Astrocyte (in vitro differentiated cells and primary cell): ENCODE measurements around the gene ZFAND6. TPM values are rescaled to one million over a fixed set of nuclear protein-coding genes. Genes with fewer than 3 reads are reported as not detected.
"Not testable (repeated sequence)": the region's sequence is repeated elsewhere in the genome, so short reads cannot be mapped to it uniquely, and the experiment has no call there.

ENCODE experiments used
- DNase-seq: peaks from one replicate; pipeline ENCODE4 v3.0.0-alpha.2; 2010; ENCODE audit warnings: low read depth
- FAIRE-seq: peaks from 2 replicates; lab custom pipeline; 2011; peaks lifted over from hg19 to GRCh38; lab: Jason Lieb, UNC
- H2AFZ ChIP-seq: 2 replicates; pipeline ENCODE4 v1.6.0; 2012; ENCODE audit warnings: low read depth, low read length, inconsistent platforms
- H3K27ac ChIP-seq: 2 replicates; pipeline ENCODE4 v1.5.1; 2011; ENCODE audit warnings: low read depth, low read length, inconsistent platforms
- H3K27me3 ChIP-seq: 2 replicates; pipeline ENCODE4 v1.6.0; 2011; ENCODE audit warnings: low read length, inconsistent platforms; ENCODE audit not compliant: insufficient read depth
- H3K36me3 ChIP-seq: 2 replicates; pipeline ENCODE4 v1.5.1; 2011; ENCODE audit warnings: low read length, inconsistent platforms; ENCODE audit not compliant: insufficient read depth
- H3K4me1 ChIP-seq: 2 replicates; pipeline ENCODE4 v1.5.1; 2011; ENCODE audit warnings: low read length, inconsistent platforms; ENCODE audit not compliant: insufficient read depth
- H3K4me2 ChIP-seq: 2 replicates; pipeline ENCODE4 v1.6.0; 2012; ENCODE audit warnings: low read length, inconsistent platforms
- H3K4me3 ChIP-seq: 2 replicates; pipeline ENCODE4 v1.5.1; 2011; ENCODE audit warnings: low read depth, mild to moderate bottlenecking, low read length, inconsistent platforms; ENCODE audit not compliant: insufficient read depth
- H3K79me2 ChIP-seq: 2 replicates; pipeline ENCODE4 v1.6.0; 2012; ENCODE audit warnings: mild to moderate bottlenecking, low read length, inconsistent platforms; ENCODE audit not compliant: insufficient read depth
- H3K9ac ChIP-seq: 2 replicates; pipeline ENCODE4 v1.6.0; 2012; ENCODE audit warnings: mild to moderate bottlenecking, low read length, inconsistent platforms
- H3K9me3 ChIP-seq: 2 replicates; pipeline ENCODE4 v1.5.1; 2012; ENCODE audit warnings: low read depth, mild to moderate bottlenecking, low read length, inconsistent platforms; ENCODE audit not compliant: insufficient read depth
- H4K20me1 ChIP-seq: 2 replicates; pipeline ENCODE4 v1.6.0; 2012; ENCODE audit warnings: low read length, inconsistent platforms; ENCODE audit not compliant: insufficient read depth
- H3K27ac Mint-ChIP-seq: one replicate; pipeline ENCODE4 v1.8.0; 2021; ENCODE audit warnings: mild to moderate bottlenecking, mixed read lengths; ENCODE audit not compliant: unreplicated experiment
- H3K27me3 Mint-ChIP-seq: one replicate; pipeline ENCODE4 v1.8.0; 2021; ENCODE audit warnings: low read depth, mixed read lengths; ENCODE audit not compliant: unreplicated experiment
- H3K36me3 Mint-ChIP-seq: one replicate; pipeline ENCODE4 v1.8.0; 2021; ENCODE audit warnings: low read depth, mixed read lengths; ENCODE audit not compliant: unreplicated experiment
- H3K4me1 Mint-ChIP-seq: one replicate; pipeline ENCODE4 v1.8.0; 2021; ENCODE audit warnings: low read depth, mixed read lengths; ENCODE audit not compliant: unreplicated experiment
- H3K4me3 Mint-ChIP-seq: one replicate; pipeline ENCODE4 v1.8.0; 2021; ENCODE audit warnings: mild to moderate bottlenecking, moderate library complexity, mixed read lengths; ENCODE audit not compliant: unreplicated experiment
- H3K9me3 Mint-ChIP-seq: one replicate; pipeline ENCODE4 v1.8.0; 2021; ENCODE audit warnings: mild to moderate bottlenecking, mixed read lengths; ENCODE audit not compliant: unreplicated experiment
- EZH2 ChIP-seq: IDR thresholded peaks from 2 replicates; pipeline ENCODE4 v1.6.1; 2012; ENCODE audit warnings: mild to moderate bottlenecking, low read length, inconsistent platforms; ENCODE audit not compliant: insufficient read depth
- total RNA-seq: library from RNA; stranded (reverse); gene quantifications from 2 replicates; pipeline ENCODE4 v1.2.1, GENCODE V29; 2021
- TF ChIP-seq, protein P1 (sequence below): IDR thresholded peaks from 2 replicates; pipeline ENCODE4 v1.5.1; 2011; ENCODE audit warnings: low read depth, mild to moderate bottlenecking, inconsistent platforms, low read length, moderate library complexity; ENCODE audit not compliant: insufficient read depth

ZFAND6 gene
- total RNA-seq, 1 donor from 2014 or later: 70.0 TPM

DNA sequence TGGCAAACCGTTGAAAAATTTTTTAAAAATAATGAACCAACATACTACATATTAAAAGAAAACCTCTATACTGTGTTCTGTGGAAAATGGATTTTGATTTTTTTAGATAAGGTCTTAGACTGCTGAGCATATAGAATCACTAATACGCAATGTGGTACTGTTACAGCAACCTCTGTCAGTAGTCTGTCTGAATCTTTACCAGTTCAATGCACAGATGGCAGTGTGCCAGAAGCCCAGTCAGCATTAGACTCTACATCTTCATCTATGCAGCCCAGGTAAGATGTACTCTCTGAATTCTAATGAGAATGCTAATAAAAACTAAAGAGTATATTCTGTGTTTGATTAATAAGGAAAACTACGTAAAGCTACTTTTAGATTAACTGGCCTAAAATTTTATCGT is 62.1 kb downstream of the ZFAND6 start:
- Mint-ChIP-seq H3K4me1 (no peaks in the 10 kb centered on the region), H3K4me3 (no peak overlapping the region), H3K36me3 (peaks cover 7% of the 10 kb centered on the region), H3K27me3 (no peaks in the 10 kb centered on the region), H3K27ac (no peak overlapping the region), H3K9me3 (no peaks in the 10 kb centered on the region)
- no peaks in the 10 kb centered on the region for H3K4me1 ChIP-seq
- FAIRE-seq (no peak), DNase-seq (no peak)
- no peak overlapping the region for H3K27ac ChIP-seq
- peaks cover 17% of the 10 kb centered on the region for H3K36me3 ChIP-seq
- no peak overlapping the region for H3K9ac ChIP-seq
- H3K27me3 ChIP-seq: no peaks in the 10 kb centered on the region
- H3K9me3 ChIP-seq: no peaks in the 10 kb centered on the region
- no peak overlapping the region for H3K4me3 ChIP-seq
- peaks cover 34% of the 10 kb centered on the region for H4K20me1 ChIP-seq
- H3K79me2 ChIP-seq: peaks cover 39% of the 10 kb centered on the region
- TF ChIP-seq EZH2: no peak
- TF ChIP-seq, protein P1, sequence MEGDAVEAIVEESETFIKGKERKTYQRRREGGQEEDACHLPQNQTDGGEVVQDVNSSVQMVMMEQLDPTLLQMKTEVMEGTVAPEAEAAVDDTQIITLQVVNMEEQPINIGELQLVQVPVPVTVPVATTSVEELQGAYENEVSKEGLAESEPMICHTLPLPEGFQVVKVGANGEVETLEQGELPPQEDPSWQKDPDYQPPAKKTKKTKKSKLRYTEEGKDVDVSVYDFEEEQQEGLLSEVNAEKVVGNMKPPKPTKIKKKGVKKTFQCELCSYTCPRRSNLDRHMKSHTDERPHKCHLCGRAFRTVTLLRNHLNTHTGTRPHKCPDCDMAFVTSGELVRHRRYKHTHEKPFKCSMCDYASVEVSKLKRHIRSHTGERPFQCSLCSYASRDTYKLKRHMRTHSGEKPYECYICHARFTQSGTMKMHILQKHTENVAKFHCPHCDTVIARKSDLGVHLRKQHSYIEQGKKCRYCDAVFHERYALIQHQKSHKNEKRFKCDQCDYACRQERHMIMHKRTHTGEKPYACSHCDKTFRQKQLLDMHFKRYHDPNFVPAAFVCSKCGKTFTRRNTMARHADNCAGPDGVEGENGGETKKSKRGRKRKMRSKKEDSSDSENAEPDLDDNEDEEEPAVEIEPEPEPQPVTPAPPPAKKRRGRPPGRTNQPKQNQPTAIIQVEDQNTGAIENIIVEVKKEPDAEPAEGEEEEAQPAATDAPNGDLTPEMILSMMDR: no peak
- H3K4me2 ChIP-seq: no peak overlapping the region
- no peak overlapping the region for H2AFZ ChIP-seq

DNA sequence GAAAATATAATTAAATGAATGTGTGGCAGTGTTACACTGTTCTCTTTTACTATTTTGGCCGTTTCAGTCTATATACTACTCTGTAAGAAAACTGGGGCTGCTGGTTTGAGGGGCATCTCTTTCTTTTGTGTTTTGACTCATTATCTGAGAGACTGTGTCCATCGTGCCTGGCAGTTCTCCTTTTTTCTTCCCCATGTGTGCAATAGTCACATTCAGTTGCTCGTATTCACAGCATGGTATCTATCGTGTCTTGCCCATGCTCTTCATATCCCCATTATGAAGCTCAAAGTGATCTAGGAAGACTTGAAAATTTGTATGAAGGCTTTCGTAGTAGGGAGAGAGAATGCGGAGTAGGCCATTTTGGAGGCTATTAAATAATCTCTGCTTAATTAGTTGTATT is 63.6 kb downstream of the ZFAND6 start:
- Histone ChIP-seq H3K9me3 (no peaks in the 10 kb centered on the region), H2AFZ (no peak overlapping the region), H3K4me1 (no peaks in the 10 kb centered on the region), H3K36me3 (peaks cover 17% of the 10 kb centered on the region), H3K27ac (no peak overlapping the region), H3K9ac (no peak overlapping the region), H3K27me3 (no peaks in the 10 kb centered on the region), H4K20me1 (peaks cover 25% of the 10 kb centered on the region), H3K79me2 (peaks cover 33% of the 10 kb centered on the region), H3K4me2 (no peak overlapping the region), H3K4me3 (no peak overlapping the region)
- Mint-ChIP-seq H3K27me3 (no peaks in the 10 kb centered on the region), H3K36me3 (peaks cover 7% of the 10 kb centered on the region), H3K4me3 (no peak overlapping the region), H3K4me1 (no peaks in the 10 kb centered on the region), H3K27ac (no peak overlapping the region), H3K9me3 (no peaks in the 10 kb centered on the region)
- no peak for DNase-seq
- no peak for FAIRE-seq
- TF ChIP-seq, protein P1: no peak
- TF ChIP-seq EZH2: no peak

DNA sequence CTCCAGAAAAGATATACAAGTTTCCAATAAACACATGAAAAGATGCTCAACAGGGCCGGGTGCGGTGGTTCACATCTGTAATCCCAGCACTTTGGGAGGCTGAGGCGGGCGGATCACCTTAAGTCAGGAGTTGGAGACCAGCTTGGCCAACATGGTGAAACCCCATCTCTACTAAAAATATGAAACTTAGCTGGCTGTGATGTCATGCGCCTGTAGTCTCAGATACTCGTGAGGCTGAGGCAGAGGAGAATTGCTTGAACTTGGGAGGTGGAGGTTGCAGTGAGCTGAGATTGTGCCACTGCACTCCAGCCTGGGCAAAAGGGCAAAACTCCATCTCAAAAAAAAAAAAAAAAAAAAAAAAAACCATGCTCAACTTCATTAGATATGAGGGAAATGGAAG is 67.8 kb downstream of the ZFAND6 start:
- not testable (repeated sequence) for H3K27ac ChIP-seq, H2AFZ ChIP-seq, DNase-seq, H3K27me3 Mint-ChIP-seq, H3K4me1 ChIP-seq, H3K9me3 Mint-ChIP-seq, H3K79me2 ChIP-seq, FAIRE-seq, H4K20me1 ChIP-seq, H3K4me3 ChIP-seq, H3K4me3 Mint-ChIP-seq, H3K27me3 ChIP-seq, H3K9ac ChIP-seq, H3K4me2 ChIP-seq, H3K4me1 Mint-ChIP-seq, H3K27ac Mint-ChIP-seq, H3K9me3 ChIP-seq
- peaks cover 14% of the 10 kb centered on the region for H3K36me3 ChIP-seq
- peaks cover 12% of the 10 kb centered on the region for H3K36me3 Mint-ChIP-seq
